Colonic mucosa (tissue), 4 donors: ENCODE results near the gene HSPB7. TPM values are rescaled to one million over a fixed set of nuclear protein-coding genes. Genes with fewer than 3 reads are reported as not detected.
A peak's percentile ranks its signal among the peaks of the same experiment; 100 is the strongest.

Experiments used
- DNase-seq: peaks from one replicate; pipeline ENCODE4 v3.0.0-alpha.2; 2020
- H3K27ac ChIP-seq: fragments of 200-600 bp; one replicate; pipeline ENCODE4 v1.8.0; 2021
- H3K27me3 ChIP-seq: fragments of 200-600 bp; one replicate; pipeline ENCODE4 v1.8.0; 2021
- H3K36me3 ChIP-seq: fragments of 200-600 bp; one replicate; pipeline ENCODE4 v1.8.0; 2021
- H3K4me1 ChIP-seq: fragments of 200-600 bp; one replicate; pipeline ENCODE4 v1.8.0; 2021; ENCODE audit warnings: mild to moderate bottlenecking
- H3K4me3 ChIP-seq: fragments of 200-600 bp; one replicate; pipeline ENCODE4 v1.8.0; 2021
- H3K9ac ChIP-seq, 2 donors: one replicate each; pipeline ENCODE4 v1.7.0; 2013; ENCODE audit warnings: control low read depth in 2 of 2, low read depth in 2 of 2, low read length in 2 of 2
- H3K9me3 ChIP-seq: fragments of 200-600 bp; one replicate; pipeline ENCODE4 v1.8.0; 2021
- CTCF ChIP-seq: fragments of 200-600 bp; IDR thresholded peaks from one replicate; pipeline ENCODE4 v1.8.0; 2022; ENCODE audit warnings: antibody characterized with exemption, mild to moderate bottlenecking
- intact Hi-C: fragments of 100-400 bp; cut with DNase I; formaldehyde crosslinking; loops from one replicate; pipeline ENCODE4 v1.14.1; 2022
- total RNA-seq, 2 donors: library from RNA; stranded (reverse); fragmentation: NEBNext Ultra II Directional in 1 of 2; extraction: Animal tissue kit (Norgen Biotek cat#: 25700) in 1 of 2; gene quantifications; one replicate each; pipeline ENCODE4 v1.2.1, GENCODE V29; 2021
- donor health status: healthy.
- donor health status: DM: no; HTN: no; CAD: no.
- donor health status: DM: no; HTN: no; CAD: no.

HSPB7 gene
- total RNA-seq, 2 donors from 2014 or later, result 1.1 to 12.7 TPM

GRCh38 chr1:16020325-16020724 is 2.5 kb upstream of the HSPB7 start:
- Histone ChIP-seq H3K9ac (no peak overlapping the region), H3K4me3 (no peak overlapping the region), H3K27me3 (no peaks in the 10 kb centered on the region), H3K27ac (no peak overlapping the region), H3K36me3 (no peaks in the 10 kb centered on the region), H3K4me1 (no peaks in the 10 kb centered on the region), H3K9me3 (no peaks in the 10 kb centered on the region)
- DNase-seq, result no peak
- no peak for TF ChIP-seq CTCF
- intact Hi-C loops, result no loop called here

DNA sequence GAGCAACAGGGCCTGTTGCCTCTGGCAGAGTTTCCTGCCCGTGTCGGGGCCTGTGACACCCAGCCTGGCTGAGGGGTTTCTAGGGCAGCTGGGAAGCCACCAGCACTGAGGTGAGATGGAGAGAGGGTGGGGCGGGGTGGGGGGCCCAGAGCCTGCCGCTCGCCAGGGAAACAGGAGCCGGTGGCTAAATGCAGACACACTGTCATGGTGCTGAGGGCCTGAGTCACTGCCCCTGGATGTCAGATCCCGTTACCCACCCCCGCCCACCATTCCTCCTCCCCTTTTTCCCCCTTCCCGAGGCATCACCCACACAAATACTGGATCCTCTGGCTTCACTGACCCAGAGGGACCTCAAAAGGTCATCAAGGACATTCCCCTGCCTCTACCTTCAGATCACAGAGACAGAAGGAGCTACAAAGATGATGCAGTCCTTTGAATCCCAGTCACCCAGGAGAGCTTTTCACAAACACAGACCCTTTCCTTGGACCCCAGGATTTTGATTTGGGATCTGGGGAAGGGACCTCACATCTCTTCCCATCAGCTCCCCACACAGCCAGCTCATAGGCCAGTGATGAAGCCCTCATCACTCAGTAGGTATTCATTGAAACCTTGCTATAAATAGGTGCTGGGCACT is 1.9 kb upstream of the HSPB7 start:
- no peak for TF ChIP-seq CTCF
- Histone ChIP-seq H3K9me3 (no peaks in the 10 kb centered on the region), H3K36me3 (no peaks in the 10 kb centered on the region), H3K4me1 (no peaks in the 10 kb centered on the region), H3K27me3 (no peaks in the 10 kb centered on the region), H3K27ac (peak overlapping the region; percentile 12), H3K9ac (no peak overlapping the region), H3K4me3 (no peak overlapping the region)
- intact Hi-C loops, result no loop called here
- DNase-seq, result no peak

DNA sequence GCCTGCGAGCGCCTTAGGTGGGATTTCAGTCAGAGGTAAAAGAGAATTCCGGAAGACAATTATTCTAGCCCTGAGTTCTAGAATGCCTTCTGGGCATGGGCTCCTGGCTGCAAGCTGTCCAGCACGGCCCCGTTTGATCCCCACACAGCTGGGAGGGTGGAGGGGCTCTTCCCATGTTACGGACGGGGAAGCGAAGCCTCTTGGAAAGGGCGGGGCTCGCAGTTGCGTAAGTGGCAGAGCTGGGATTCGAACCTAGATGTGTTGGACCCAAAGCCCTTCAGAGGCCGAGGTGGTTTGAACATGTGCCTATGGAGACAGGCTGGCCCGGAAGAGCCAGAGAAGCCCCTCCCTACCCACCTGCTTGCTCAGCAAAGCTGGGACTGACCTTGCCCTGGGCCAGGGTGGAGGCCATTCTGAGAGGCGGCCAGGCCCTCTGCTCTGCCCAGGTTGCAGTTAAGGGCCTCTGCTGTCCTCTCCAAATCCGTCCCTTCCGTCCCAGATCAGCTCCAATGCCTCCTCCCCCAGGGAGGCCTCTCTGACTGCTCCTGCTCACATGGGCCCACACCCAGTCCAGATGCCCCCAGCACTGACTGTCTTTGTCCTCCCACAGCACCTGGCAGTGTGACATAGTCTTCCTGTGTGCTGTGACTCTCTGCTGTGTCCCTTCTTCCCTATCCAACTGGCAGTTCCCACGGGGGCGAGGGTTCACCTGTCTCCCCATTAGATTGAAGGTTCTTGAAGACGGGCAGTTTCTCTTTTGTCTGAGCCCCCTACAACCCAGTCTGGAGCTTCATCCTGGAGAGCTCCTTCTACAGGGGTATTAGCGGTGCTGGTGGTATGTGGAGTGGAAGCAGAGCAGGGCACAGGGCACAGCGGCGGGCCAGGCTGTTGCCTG is 1.2 kb upstream of the HSPB7 start:
- H3K4me1 ChIP-seq, result no peaks in the 10 kb centered on the region
- H3K9me3 ChIP-seq, result no peaks in the 10 kb centered on the region
- intact Hi-C loops, result no loop called here
- H3K9ac ChIP-seq, result peak overlapping the region in 1 of 2 donors; percentile 35
- peak overlapping the region; percentile 46 for H3K27ac ChIP-seq
- H3K36me3 ChIP-seq, result no peaks in the 10 kb centered on the region
- no peak for TF ChIP-seq CTCF
- no peak for DNase-seq
- H3K4me3 ChIP-seq, result no peak overlapping the region
- no peaks in the 10 kb centered on the region for H3K27me3 ChIP-seq

GRCh38 chr1:16018308-16018707 is 465 bp upstream of the HSPB7 start:
- H3K27ac ChIP-seq, result peak overlapping the region; percentile 46
- no peak overlapping the region for H3K4me3 ChIP-seq
- H3K27me3 ChIP-seq, result no peaks in the 10 kb centered on the region
- no peaks in the 10 kb centered on the region for H3K36me3 ChIP-seq
- H3K9me3 ChIP-seq, result no peaks in the 10 kb centered on the region
- H3K9ac ChIP-seq, result peak overlapping the region in 1 of 2 donors; percentile 2
- DNase-seq, result no peak
- no peak for TF ChIP-seq CTCF
- intact Hi-C loops, result no loop called here
- H3K4me1 ChIP-seq, result peaks cover 1% of the 10 kb centered on the region

DNA sequence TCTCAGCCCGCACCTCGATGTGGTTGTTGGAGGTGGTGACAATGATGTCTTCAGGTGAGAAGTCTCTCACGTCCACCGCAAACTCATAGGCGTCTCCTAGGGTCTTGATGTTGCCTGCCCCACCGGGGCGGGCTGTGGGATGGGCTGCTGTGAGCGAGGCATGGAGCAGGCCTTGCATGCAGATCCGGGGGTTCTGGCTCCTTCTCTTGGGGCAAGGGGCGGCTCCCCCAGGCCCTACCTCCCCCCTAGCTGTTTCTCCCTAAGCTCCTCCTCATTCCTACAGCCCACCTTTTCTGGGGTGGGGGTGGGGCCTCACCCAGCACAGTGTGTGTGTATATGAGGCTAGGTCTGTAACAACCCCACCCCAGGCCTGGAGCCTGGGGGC is 775 bp downstream of the HSPB7 start:
- no peaks in the 10 kb centered on the region for H3K36me3 ChIP-seq
- H3K9me3 ChIP-seq, result no peaks in the 10 kb centered on the region
- peak overlapping the region; percentile 46 for H3K27ac ChIP-seq
- no peak overlapping the region for H3K4me3 ChIP-seq
- H3K9ac ChIP-seq, result peak overlapping the region in 1 of 2 donors; percentile 34
- no peak for TF ChIP-seq CTCF
- H3K27me3 ChIP-seq, result no peaks in the 10 kb centered on the region
- peaks cover 4% of the 10 kb centered on the region for H3K4me1 ChIP-seq
- no peak for DNase-seq
- intact Hi-C loops, result no loop called here
